Limb (tissue), 2 donors: ENCODE measurements around the gene RPIA.
A peak's percentile ranks its signal among the peaks of the same experiment; 100 is the strongest.
"Not testable (repeated sequence)": the region's sequence is repeated elsewhere in the genome, so short reads cannot be mapped to it uniquely, and the experiment has no call there.

ENCODE experiments used
- DNase-seq, 2 donors: peaks; one replicate each; pipeline ENCODE4 v3.0.0-alpha.2; 2016; ENCODE audit errors: extremely low spot score in 2 of 2

RPIA gene

GRCh38 chr2:88691339-88692183, at the start of gene RPIA:
TSS of gene RPIA (plus strand) at chr2:88691673. CDS start at chr2:88691699, 26 bp downstream.
- DNase-seq = peak; percentile 99

GRCh38 chr2:88642278-88642677, 49.2 kb upstream of the RPIA start:
- DNase-seq = no peak

GRCh38 chr2:88645291-88645882, 46.1 kb upstream of the RPIA start:
- not testable (repeated sequence) for DNase-seq

DNA sequence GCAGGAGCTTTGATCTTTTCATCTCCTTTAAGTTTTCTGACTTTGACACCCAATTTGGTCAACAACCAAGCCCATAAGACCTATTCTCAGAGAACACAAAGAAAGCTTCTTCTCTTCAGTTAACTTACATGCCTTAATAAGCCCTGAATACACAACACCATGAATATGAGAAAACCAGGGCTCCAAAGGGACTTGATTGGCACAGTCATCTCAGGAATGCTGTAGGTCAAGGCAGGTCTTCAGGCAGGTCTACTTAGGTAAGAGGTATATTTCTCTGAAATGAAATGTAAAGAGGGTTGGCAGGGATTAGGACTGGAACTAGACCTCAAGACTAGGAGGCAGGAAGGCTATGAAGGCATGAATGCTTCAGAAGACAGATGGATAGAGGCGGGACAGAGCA, 39.8 kb upstream of the RPIA start:
- DNase-seq = no peak

- DNase-seq = no peak
These were observed 36.8 kb upstream of the RPIA start for GRCh38 chr2:88654714-88655113.

DNA sequence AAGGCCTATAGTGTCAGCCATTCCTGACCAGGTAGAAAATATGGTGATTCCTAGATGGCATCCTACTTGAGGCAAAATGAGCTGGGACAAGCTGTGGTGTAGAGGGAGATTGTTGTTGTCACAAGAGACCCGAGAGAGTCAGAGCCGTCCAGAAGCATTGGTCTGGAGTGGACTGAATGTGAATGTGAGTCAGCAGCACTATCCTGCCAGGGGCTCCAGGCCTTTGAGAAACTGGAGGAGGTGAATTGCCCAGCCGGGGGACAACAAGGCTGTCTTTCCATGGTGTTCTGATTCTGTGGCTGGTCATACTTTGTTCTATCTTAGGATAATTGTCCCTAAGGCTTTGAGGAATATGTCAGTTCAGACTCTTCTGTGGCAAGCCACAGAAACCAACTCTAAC, 34.8 kb upstream of the RPIA start:
- DNase-seq = no peak

- no peak for DNase-seq
These were observed 34.3 kb upstream of the RPIA start for GRCh38 chr2:88657131-88657530.

DNA sequence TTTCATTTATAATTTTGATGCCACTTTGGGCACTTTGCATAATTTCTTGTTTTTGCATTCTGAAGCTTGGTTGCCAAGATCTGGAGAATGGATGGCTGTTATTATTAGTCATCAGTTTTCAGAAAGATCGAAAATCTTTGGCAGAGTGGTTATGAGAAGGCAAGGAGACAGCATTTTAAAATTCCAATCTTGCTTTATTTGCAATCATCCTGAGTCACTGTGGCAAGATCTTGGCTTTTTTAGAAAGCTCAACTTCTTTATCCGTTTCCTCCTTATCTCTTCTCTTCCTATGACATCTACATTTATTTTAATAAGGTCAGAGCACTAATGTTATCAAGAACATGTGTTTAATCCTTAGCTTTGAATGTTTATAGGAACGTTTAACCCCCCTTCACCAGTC, 33.1 kb upstream of the RPIA start:
- no peak for DNase-seq

DNA sequence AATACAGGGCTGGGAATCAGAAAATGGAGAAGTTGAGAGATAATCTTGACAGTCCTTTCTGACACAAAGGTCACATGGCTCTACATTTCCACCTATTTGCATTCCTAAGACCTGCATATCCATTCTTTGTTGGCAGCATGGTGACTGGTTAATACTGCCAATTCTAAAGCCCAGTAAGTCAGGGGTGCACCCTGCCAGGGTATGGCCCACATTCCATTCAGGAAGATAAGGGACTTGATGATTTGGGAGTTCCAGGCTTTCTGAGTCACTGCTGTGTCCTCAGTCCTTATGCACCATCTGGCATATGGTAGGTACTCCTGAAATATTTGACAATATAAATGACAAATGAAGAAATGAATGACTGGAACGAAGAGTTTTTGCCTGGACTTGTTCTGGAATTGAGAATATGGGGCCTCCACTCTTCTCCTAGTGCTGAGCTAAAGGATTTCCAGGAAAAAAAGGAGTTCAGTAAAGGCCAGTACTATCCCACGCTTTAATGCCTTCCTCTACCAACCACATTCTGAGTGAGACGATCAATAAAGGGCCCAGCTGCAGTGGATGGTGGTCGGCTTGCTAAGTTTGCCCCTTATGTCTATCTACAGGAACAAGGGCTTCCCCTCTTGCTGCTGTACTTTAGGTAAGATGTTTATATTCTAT, 32.5 kb upstream of the RPIA start:
- DNase-seq = no peak

DNA sequence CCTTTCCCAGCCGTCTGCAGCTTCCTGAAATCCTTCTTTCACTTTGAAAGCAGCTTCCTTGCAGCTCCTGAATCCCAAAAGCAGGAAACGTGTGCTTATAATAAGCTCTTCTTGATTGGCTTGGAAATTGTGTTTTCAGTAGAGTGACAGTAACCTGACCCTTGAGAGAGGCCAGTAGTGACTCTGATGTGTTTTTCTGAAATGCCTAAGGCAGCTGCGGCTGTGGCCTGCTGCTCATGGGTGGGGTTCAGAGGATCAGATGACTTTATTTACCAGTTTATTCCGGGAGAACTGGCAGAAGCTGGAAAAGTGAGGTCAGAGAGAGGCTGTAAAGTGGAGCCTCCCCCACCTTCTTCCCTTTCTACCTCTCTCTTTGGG, 31.9 kb upstream of the RPIA start:
- DNase-seq = peak in 1 of 2 donors; percentile 55

- DNase-seq = no peak
These were observed 30.9 kb upstream of the RPIA start for GRCh38 chr2:88660622-88661021.

GRCh38 chr2:88666576-88666975, 24.9 kb upstream of the RPIA start:
- DNase-seq = no peak

DNA sequence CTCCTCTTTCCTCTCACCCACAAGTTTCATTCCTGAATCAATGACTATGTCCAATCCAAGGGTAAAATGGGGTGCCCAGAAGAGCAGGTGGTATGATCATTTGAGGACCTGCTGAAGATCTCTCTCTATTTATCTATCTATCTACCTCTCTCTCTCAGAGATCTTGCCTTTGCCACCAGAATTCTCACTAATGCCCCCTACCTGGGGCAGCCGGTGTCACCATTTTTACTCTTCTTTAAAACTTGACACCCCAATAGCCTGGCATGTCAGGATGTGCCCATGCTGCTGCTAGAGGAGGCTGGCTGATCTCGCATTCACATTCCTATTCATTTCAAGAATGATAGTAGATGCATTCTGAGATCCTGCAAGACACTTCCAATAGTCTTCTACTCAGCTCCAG, 24.3 kb upstream of the RPIA start:
- DNase-seq = no peak

DNA sequence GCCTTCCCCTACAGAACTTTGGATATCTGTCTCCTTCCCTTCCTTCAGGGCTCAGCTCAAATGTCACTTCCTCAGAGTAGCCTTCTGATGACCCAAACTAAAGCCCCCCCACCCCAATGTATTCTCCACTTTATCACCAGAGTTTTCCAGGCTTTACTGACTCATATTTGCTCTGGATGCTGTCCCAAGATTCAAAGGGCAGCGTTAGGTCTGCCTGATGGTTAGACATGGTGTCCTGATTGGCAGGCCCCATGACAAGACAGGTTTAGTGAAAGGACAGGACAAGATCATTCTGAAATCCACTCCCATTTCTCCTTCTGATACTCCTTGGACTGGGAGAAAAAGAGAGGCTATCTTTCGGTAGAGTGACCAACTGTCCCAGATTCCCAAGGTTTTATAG, 22.6 kb upstream of the RPIA start:
- DNase-seq = no peak

- DNase-seq = no peak
These were observed 21.8 kb upstream of the RPIA start for GRCh38 chr2:88669482-88670214.

GRCh38 chr2:88671786-88672427, 19.6 kb upstream of the RPIA start:
- DNase-seq = peak; percentile 33 to 57

DNA sequence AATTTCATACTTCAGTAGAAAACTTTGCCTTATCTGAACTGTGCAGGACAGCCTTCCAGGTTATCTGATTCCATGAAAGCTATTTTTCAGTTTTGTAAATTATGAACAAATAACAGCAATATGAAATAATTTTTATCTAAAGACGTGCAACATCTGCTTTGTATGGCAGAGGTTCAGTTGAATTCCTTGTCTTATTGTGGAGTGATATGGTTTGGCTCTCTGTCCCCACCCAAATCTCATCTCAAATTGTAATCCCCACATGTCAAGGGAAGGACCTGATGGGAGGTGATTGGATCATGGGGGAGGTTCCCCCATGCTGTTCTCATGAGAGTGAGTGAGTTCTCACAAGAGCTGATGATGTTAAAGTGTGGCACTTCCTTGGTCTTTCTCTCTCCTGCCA, 18.1 kb upstream of the RPIA start:
- no peak for DNase-seq

DNA sequence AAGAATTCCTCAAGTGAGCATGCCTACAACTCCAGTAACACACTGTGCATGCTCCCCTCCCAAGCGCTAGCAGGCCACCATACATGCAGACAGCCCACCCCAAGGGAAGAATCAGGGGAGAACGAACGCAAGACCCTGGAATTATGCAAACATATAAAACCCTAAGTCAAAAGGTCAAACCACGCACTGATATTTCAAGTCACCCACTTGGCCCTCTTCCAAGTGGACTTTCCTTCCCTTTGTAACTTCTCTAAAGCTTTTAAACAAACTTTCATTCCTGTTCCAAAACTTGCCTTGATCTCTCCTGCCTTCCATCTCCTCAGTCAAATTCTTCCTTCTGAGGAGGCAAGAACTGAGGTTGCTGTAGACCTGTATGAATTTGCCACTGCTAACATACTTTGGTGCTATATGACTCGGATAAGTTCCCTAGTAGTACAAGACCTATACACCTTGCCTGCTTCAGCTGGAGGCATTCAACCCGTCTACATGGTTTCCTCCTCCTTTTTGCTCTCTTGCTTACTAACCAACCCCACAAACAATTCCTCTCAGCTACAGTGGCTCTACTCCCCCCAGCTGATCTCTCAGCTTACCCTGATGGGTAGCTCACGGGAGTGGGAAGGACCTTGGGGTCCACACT, 11.1 kb upstream of the RPIA start:
- DNase-seq = no peak

GRCh38 chr2:88680916-88681315, 10.6 kb upstream of the RPIA start:
- DNase-seq = no peak

GRCh38 chr2:88683160-88684021, 8.1 kb upstream of the RPIA start:
- no peak for DNase-seq
